Brain microvascular endothelial cell (primary cell): ENCODE data around the gene CLCF1.

Source experiments
- DNase-seq: peaks from one replicate; pipeline ENCODE4 v3.0.0-alpha.2; 2020
- H3K27ac ChIP-seq: fragments of 250-450 bp; sonication (Bioruptor Pico); 2 replicates; pipeline ENCODE4 v1.5.1; 2020; ENCODE audit warnings: mild to moderate bottlenecking, moderate library complexity
- H3K27me3 ChIP-seq: fragments of 250-450 bp; sonication (Bioruptor Pico); replicated peaks from 2 replicates; pipeline ENCODE4 v1.5.1; 2020; ENCODE audit warnings: mild to moderate bottlenecking
- H3K36me3 ChIP-seq: fragments of 250-450 bp; sonication (Bioruptor Pico); replicated peaks from 2 replicates; pipeline ENCODE4 v1.5.1; 2020; ENCODE audit warnings: mild to moderate bottlenecking
- H3K4me3 ChIP-seq: 2 replicates; pipeline ENCODE4 v1.5.1; 2011; ENCODE audit warnings: low read depth, mild to moderate bottlenecking, control low read depth, low read length, moderate library complexity
- CTCF ChIP-seq: IDR thresholded peaks from 2 replicates; pipeline ENCODE4 v1.5.1; 2011; ENCODE audit warnings: low read depth, mild to moderate bottlenecking, moderate library complexity, low read length, control low read depth, inconsistent platforms; ENCODE audit errors: missing control alignments
- in situ Hi-C: cut with HindIII; loops from 2 replicates; pipeline ENCODE4 v1.10.0; 2017; ENCODE audit warnings: low sequenced_read_pairs, low pct_ligation_motif_present

CLCF1 gene

DNA sequence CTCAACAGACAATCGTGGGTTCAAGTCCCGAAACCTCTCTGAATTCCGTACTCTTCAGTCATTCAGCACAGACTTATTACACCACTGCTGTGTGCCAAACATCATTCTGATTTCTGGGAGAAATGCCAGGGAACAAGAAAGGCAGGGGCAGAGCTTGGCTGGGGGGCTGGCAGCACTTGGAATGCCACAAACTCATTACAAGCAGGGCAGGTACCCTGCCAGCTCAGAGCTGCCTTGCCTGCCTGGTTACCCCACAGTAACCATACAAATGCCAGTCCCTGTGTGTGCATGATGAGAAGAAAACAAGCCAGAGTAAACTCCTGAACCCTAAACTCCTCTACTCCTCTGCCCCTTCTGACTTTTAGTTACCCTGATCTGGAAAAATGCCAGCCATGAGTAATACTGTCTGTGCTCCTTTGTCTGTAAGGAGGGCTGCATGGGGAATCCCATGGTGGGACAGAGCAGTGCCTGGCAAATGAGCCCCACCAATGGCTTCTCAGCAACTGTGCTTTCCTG lies 11.5 kb upstream of the CLCF1 start:
- no peak for TF ChIP-seq CTCF
- Histone ChIP-seq H3K36me3 (no peaks in the 10 kb centered on the region), H3K27ac (no peak overlapping the region), H3K27me3 (no peaks in the 10 kb centered on the region), H3K4me3 (no peak overlapping the region)
- DNase-seq: peak; percentile 24
- in situ Hi-C loops: no loop called here

DNA sequence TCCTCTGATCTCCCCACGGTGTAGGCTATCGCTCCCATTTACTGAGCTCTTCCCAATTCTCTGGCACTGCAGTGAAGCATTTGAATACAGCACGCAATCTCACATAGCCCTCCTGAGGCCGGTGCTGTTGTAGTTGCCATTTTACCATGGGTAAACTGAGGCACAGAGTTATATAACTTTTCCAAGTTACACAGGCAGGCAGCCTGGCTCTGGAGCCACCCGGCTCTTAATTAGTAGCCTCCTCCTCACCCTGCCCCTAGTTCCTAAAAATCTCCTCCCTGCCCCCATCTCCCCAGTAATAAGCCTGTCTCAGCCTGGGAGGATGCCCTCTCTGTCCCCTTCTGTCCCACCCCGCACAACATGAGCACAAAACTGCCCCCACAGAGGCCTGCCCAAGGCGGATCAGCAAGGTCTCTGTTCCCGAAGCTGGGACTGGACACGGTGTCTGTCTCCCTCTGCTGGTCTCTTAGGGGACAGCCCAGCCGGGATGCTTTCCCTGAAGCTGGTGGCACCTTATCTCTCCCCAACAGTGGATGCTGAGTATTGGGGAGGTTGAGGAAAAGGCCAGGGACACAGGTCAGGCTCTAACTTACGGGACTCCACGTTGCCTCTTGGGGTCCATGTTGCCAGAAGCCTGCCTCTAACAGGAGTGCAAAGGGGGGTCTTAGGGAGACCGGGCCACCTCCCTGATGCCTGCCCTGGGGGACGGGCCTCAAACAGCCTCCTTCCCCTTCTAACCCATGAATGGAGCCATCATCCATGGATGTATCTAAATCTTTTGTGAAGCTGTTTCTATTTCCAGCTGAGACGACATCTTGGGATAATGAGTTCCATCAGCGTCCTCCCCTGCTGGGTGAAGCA lies 9.1 kb upstream of the CLCF1 start:
- peak; percentile 70 for DNase-seq
- no peaks in the 10 kb centered on the region for H3K36me3 ChIP-seq
- in situ Hi-C loops: no loop called here
- no peak overlapping the region for H3K27ac ChIP-seq
- TF ChIP-seq CTCF: peak; percentile 99
- no peak overlapping the region for H3K4me3 ChIP-seq
- no peaks in the 10 kb centered on the region for H3K27me3 ChIP-seq

- TF ChIP-seq CTCF: no peak
- Histone ChIP-seq H3K36me3 (no peaks in the 10 kb centered on the region), H3K4me3 (no peak overlapping the region), H3K27ac (no peak overlapping the region), H3K27me3 (no peaks in the 10 kb centered on the region)
- no peak for DNase-seq
- in situ Hi-C loops: no loop called here
Measured at GRCh38 chr11:67381244-67381972, 8.0 kb upstream of the CLCF1 start.

DNA sequence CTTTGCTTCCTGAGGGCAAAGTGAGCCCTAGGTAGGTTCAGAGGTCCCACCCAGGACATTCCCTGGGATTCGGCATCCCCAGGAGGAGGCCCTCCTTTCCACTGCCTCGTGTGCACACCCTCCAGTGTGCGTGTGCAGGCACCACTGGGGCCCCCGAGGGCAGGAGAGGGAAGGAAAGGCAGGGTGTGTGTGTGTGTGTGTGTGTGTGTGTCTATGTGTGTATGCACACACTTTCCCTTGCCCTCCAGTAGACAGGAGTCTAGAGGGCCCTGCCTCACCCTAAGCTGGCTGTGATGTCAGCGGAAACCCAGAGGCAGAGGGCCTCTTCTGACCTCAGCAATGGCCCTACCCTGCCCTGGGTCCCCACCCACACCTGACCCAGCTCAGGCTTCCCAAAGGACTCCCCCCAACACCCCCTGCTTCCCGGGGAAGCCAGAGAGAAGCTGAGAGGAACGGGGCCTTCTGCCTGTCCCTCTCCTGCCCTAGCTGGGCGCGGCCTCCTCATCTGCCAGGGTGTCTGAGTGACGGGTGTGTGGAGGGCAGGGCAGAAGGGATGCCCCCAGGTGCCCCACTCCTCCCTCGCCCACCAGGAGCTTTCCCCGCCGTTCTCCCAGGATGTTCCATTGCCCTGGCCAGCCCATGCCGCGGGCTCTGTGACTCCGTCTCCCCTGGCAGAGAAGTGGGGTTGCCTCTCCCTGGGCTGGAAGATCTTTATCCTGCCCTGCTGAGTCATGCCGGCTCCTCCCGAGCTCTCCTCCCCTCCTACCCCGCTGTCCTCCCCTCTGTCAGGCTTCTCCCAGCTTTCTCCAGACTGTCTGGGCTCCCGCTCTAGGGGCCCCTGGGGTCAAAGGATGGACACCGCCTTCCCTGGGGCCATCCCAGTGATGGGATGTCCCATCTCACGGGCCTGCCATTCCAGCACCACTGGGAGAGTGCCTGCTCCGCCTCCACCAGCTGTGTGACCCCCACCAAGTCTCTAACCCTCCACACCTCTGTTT lies 6.0 kb upstream of the CLCF1 start:
- Histone ChIP-seq H3K27me3 (no peaks in the 10 kb centered on the region), H3K27ac (no peak overlapping the region), H3K36me3 (no peaks in the 10 kb centered on the region), H3K4me3 (no peak overlapping the region)
- in situ Hi-C loops: no loop called here
- no peak for TF ChIP-seq CTCF
- DNase-seq: no peak

GRCh38 chr11:67378544-67378943 lies 5.1 kb upstream of the CLCF1 start:
- no peak for DNase-seq
- TF ChIP-seq CTCF: no peak
- H3K27me3 ChIP-seq: no peaks in the 10 kb centered on the region
- no peak overlapping the region for H3K27ac ChIP-seq
- in situ Hi-C loops: no loop called here
- H3K36me3 ChIP-seq: no peaks in the 10 kb centered on the region
- H3K4me3 ChIP-seq: no peak overlapping the region
